GM19023 (cell line): Measurements from ENCODE around the gene DSG4.

ENCODE experiments used
- ATAC-seq: cut with Tn5 transposase; IDR thresholded peaks from one replicate; pipeline ENCODE4 v1.9.1; 2021; ENCODE audit warnings: mild to moderate bottlenecking, moderate library complexity; ENCODE audit not compliant: unreplicated experiment

Gene DSG4

GRCh38 chr18:31403409-31403808 lies 26.8 kb downstream of the DSG4 start:
- ATAC-seq = no peak

GRCh38 chr18:31407649-31408048 lies 31.1 kb downstream of the DSG4 start:
- ATAC-seq = no peak

GRCh38 chr18:31409276-31409675 lies 32.7 kb downstream of the DSG4 start:
- no peak for ATAC-seq

- no peak for ATAC-seq
Observed at GRCh38 chr18:31410716-31411483, 34.3 kb downstream of the DSG4 start.

GRCh38 chr18:31413137-31413536 lies 36.6 kb downstream of the DSG4 start:
- ATAC-seq = no peak

- no peak for ATAC-seq
Observed at GRCh38 chr18:31417850-31418249, 41.3 kb downstream of the DSG4 start.

GRCh38 chr18:31419457-31419932 lies 42.9 kb downstream of the DSG4 start:
- no peak for ATAC-seq

- ATAC-seq = no peak
Observed at GRCh38 chr18:31420032-31420431, 43.5 kb downstream of the DSG4 start.

- no peak for ATAC-seq
Observed at GRCh38 chr18:31420524-31420923, 43.9 kb downstream of the DSG4 start.

- peak; percentile 57 for ATAC-seq
Observed at GRCh38 chr18:31424383-31424988, 47.9 kb downstream of the DSG4 start.

GRCh38 chr18:31426021-31426420 lies 49.4 kb downstream of the DSG4 start:
- ATAC-seq = no peak

- ATAC-seq = no peak
Observed at GRCh38 chr18:31426871-31427406, 50.4 kb downstream of the DSG4 start.

GRCh38 chr18:31428211-31428610 lies 51.6 kb downstream of the DSG4 start:
- no peak for ATAC-seq

- no peak for ATAC-seq
Observed at GRCh38 chr18:31429623-31430022, 53.0 kb downstream of the DSG4 start.

- ATAC-seq = no peak
Observed at GRCh38 chr18:31430072-31430471, 53.5 kb downstream of the DSG4 start.

GRCh38 chr18:31430554-31430953 lies 54.0 kb downstream of the DSG4 start:
- ATAC-seq = no peak

GRCh38 chr18:31432316-31432715 lies 55.7 kb downstream of the DSG4 start:
- no peak for ATAC-seq

GRCh38 chr18:31436825-31437224 lies 60.2 kb downstream of the DSG4 start:
- ATAC-seq = no peak

- ATAC-seq = peak; percentile 82
Observed at GRCh38 chr18:31438402-31438801, 61.8 kb downstream of the DSG4 start.

- ATAC-seq = no peak
Observed at GRCh38 chr18:31439807-31440325, 63.3 kb downstream of the DSG4 start.

GRCh38 chr18:31440787-31441186 lies 64.2 kb downstream of the DSG4 start:
- ATAC-seq = no peak

- no peak for ATAC-seq
Observed at GRCh38 chr18:31441493-31441892, 64.9 kb downstream of the DSG4 start.
